Nephron (organoid): ENCODE data around the gene FBXO44.
"Not testable (repeated sequence)": the region's sequence is repeated elsewhere in the genome, so short reads cannot be mapped to it uniquely, and the experiment has no call there.

Source experiments
- H3K27ac Mint-ChIP-seq, 3 experiments: 2 replicates each; pipeline ENCODE4 v1.8.0; 2020; ENCODE audit warnings: mixed read lengths in 3 of 3, mild to moderate bottlenecking in 2 of 3, moderate library complexity in 1 of 3
- H3K27me3 Mint-ChIP-seq: 2 replicates; pipeline ENCODE4 v1.8.0; 2021; ENCODE audit warnings: low read depth, mild to moderate bottlenecking, moderate library complexity, mixed read lengths
- H3K36me3 Mint-ChIP-seq: 2 replicates; pipeline ENCODE4 v1.8.0; 2020; ENCODE audit warnings: low read depth, mixed read lengths
- H3K4me1 Mint-ChIP-seq: 2 replicates; pipeline ENCODE4 v1.8.0; 2020; ENCODE audit warnings: mixed read lengths
- H3K4me3 Mint-ChIP-seq, 3 experiments: 2 replicates each; pipeline ENCODE4 v1.8.0; 2020; ENCODE audit warnings: mild to moderate bottlenecking in 3 of 3, mixed read lengths in 3 of 3, moderate library complexity in 2 of 3
- H3K9me3 Mint-ChIP-seq: 2 replicates; pipeline ENCODE4 v1.8.0; 2020; ENCODE audit warnings: mixed read lengths
- CTCF ChIP-seq, 3 experiments: fragments of 200-600 bp; sonication (generic); IDR thresholded peaks; one replicate each; pipeline ENCODE4 v1.5.0; 2021; ENCODE audit warnings: antibody characterized with exemption in 3 of 3; ENCODE audit not compliant: unreplicated experiment in 3 of 3

FBXO44 gene

GRCh38 chr1:11654137-11654938, at the start of gene FBXO44, which contains the start of gene FBXO2:
FBXO44 (plus strand) TSS chr1:11654877; CDS start chr1:11655836, 959 bp downstream.
FBXO2 (minus strand) TSS chr1:11654429; CDS start chr1:11654340, 89 bp downstream.
- TF ChIP-seq CTCF (IDR thresholded peaks at IDR 0.05; ENCODE audit: unreplicated experiment in 3 of 3) = no peak

GRCh38 chr1:11606775-11607174, 47.9 kb upstream of the FBXO44 start:
- Mint-ChIP-seq H3K4me1 (no peaks in the 10 kb centered on the region), H3K27ac (no peak overlapping the region), H3K9me3 (peaks cover 9% of the 10 kb centered on the region)

More at GRCh38 chr1:11654137-11654938, at the start of gene FBXO44, which contains the start of gene FBXO2:
- peaks cover 55% of the 10 kb centered on the region for H3K27me3 Mint-ChIP-seq
- peaks cover 5% of the 10 kb centered on the region for H3K36me3 Mint-ChIP-seq
- no peak within 1 kb of the TSS for H3K27ac Mint-ChIP-seq
- H3K4me3 Mint-ChIP-seq = peak within 1 kb of the TSS; percentile 76 to 79 (median 79)
- H3K9me3 Mint-ChIP-seq = no peaks in the 10 kb centered on the region
- H3K4me1 Mint-ChIP-seq = peaks cover 9% of the 10 kb centered on the region

GRCh38 chr1:11608596-11609130, 46.0 kb upstream of the FBXO44 start:
- H3K27ac Mint-ChIP-seq, H3K9me3 Mint-ChIP-seq, H3K36me3 Mint-ChIP-seq, H3K4me3 Mint-ChIP-seq, H3K4me1 Mint-ChIP-seq: not testable (repeated sequence)
- H3K27me3 Mint-ChIP-seq = peaks cover 36% of the 10 kb centered on the region

More at GRCh38 chr1:11606775-11607174, 47.9 kb upstream of the FBXO44 start:
- TF ChIP-seq CTCF (IDR thresholded peaks at IDR 0.05; ENCODE audit: unreplicated experiment in 3 of 3) = no peak
- Mint-ChIP-seq H3K27me3 (peaks cover 28% of the 10 kb centered on the region), H3K4me3 (no peak overlapping the region), H3K36me3 (no peaks in the 10 kb centered on the region)

- peaks cover 37% of the 10 kb centered on the region for H3K27me3 Mint-ChIP-seq
- not testable (repeated sequence) for H3K4me1 Mint-ChIP-seq, H3K27ac Mint-ChIP-seq, H3K36me3 Mint-ChIP-seq, H3K4me3 Mint-ChIP-seq, H3K9me3 Mint-ChIP-seq
Observed at GRCh38 chr1:11609378-11609777, 45.3 kb upstream of the FBXO44 start.

GRCh38 chr1:11610629-11611180, 44.0 kb upstream of the FBXO44 start:
- Mint-ChIP-seq H3K36me3 (no peaks in the 10 kb centered on the region), H3K4me1 (no peaks in the 10 kb centered on the region), H3K27me3 (peaks cover 37% of the 10 kb centered on the region), H3K27ac (no peak overlapping the region), H3K4me3 (no peak overlapping the region), H3K9me3 (peaks cover 9% of the 10 kb centered on the region)
- TF ChIP-seq CTCF (IDR thresholded peaks at IDR 0.05; ENCODE audit: unreplicated experiment in 3 of 3) = no peak

GRCh38 chr1:11611638-11612327, 42.9 kb upstream of the FBXO44 start:
- Mint-ChIP-seq H3K27ac (no peak overlapping the region), H3K27me3 (peaks cover 31% of the 10 kb centered on the region), H3K9me3 (peaks cover 5% of the 10 kb centered on the region), H3K36me3 (no peaks in the 10 kb centered on the region), H3K4me3 (no peak overlapping the region), H3K4me1 (no peaks in the 10 kb centered on the region)
- TF ChIP-seq CTCF (IDR thresholded peaks at IDR 0.05; ENCODE audit: unreplicated experiment in 3 of 3) = no peak
